GM12878 (cell line): ENCODE results near the gene CLMP.

Experiments
- BRCA1 ChIP-seq: IDR thresholded peaks from 2 replicates; pipeline ENCODE4 v1.6.1; 2011; ENCODE audit warnings: low read depth, low read length, improper control_type of control experiment
- CREB1 ChIP-seq: IDR thresholded peaks from 2 replicates; pipeline ENCODE4 v1.6.1; 2012; ENCODE audit warnings: low read depth, mild to moderate bottlenecking, inconsistent platforms
- POLR2A ChIP-seq: IDR thresholded peaks from 2 replicates; pipeline ENCODE4 v1.6.1; 2011; ENCODE audit warnings: low read depth, mild to moderate bottlenecking, low read length
- RAD21 ChIP-seq: IDR thresholded peaks from 2 replicates; pipeline ENCODE4 v1.6.1; 2011; ENCODE audit warnings: mild to moderate bottlenecking, low read depth, low read length, moderate library complexity; ENCODE audit not compliant: insufficient read depth
- RCOR1 ChIP-seq: conservative IDR thresholded peaks from 2 replicates; pipeline ENCODE4 v1.6.1; 2012; ENCODE audit warnings: low read depth, low read length, improper control_type of control experiment
- TF ChIP-seq, protein P1 (sequence below): fragments of 450-650 bp; IDR thresholded peaks from 2 replicates; pipeline ENCODE4 v1.6.1; 2017; ENCODE audit warnings: mild to moderate bottlenecking
- TF ChIP-seq, protein P2 (sequence below), 3 experiments: IDR thresholded peaks in 2 of 3; conservative IDR thresholded peaks in 1 of 3; 2 replicates each; pipeline ENCODE4 v1.5.1; 2011; ENCODE audit warnings: low read depth in 3 of 3, low read length in 3 of 3, mild to moderate bottlenecking in 3 of 3, control low read depth in 2 of 3, moderate library complexity in 2 of 3, inconsistent platforms in 1 of 3, mixed read lengths in 1 of 3; ENCODE audit not compliant: control insufficient read depth in 2 of 3, insufficient read depth in 1 of 3; ENCODE audit errors: extremely low read depth in 1 of 3

- TF ChIP-seq BRCA1, result no peak
- no peak for TF ChIP-seq CREB1
- TF ChIP-seq, protein P1, sequence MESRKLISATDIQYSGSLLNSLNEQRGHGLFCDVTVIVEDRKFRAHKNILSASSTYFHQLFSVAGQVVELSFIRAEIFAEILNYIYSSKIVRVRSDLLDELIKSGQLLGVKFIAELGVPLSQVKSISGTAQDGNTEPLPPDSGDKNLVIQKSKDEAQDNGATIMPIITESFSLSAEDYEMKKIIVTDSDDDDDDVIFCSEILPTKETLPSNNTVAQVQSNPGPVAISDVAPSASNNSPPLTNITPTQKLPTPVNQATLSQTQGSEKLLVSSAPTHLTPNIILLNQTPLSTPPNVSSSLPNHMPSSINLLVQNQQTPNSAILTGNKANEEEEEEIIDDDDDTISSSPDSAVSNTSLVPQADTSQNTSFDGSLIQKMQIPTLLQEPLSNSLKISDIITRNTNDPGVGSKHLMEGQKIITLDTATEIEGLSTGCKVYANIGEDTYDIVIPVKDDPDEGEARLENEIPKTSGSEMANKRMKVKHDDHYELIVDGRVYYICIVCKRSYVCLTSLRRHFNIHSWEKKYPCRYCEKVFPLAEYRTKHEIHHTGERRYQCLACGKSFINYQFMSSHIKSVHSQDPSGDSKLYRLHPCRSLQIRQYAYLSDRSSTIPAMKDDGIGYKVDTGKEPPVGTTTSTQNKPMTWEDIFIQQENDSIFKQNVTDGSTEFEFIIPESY, result no peak
- TF ChIP-seq, protein P2, sequence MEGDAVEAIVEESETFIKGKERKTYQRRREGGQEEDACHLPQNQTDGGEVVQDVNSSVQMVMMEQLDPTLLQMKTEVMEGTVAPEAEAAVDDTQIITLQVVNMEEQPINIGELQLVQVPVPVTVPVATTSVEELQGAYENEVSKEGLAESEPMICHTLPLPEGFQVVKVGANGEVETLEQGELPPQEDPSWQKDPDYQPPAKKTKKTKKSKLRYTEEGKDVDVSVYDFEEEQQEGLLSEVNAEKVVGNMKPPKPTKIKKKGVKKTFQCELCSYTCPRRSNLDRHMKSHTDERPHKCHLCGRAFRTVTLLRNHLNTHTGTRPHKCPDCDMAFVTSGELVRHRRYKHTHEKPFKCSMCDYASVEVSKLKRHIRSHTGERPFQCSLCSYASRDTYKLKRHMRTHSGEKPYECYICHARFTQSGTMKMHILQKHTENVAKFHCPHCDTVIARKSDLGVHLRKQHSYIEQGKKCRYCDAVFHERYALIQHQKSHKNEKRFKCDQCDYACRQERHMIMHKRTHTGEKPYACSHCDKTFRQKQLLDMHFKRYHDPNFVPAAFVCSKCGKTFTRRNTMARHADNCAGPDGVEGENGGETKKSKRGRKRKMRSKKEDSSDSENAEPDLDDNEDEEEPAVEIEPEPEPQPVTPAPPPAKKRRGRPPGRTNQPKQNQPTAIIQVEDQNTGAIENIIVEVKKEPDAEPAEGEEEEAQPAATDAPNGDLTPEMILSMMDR (IDR thresholded peaks at IDR 0.05 in 2 of 3, conservative IDR thresholded peaks at IDR 0.05 in 1 of 3; ENCODE audit: control insufficient read depth in 2 of 3, extremely low read depth in 1 of 3, insufficient read depth in 1 of 3, low read depth in 3 of 3, low read length in 3 of 3), result no peak
- no peak for TF ChIP-seq RCOR1
- TF ChIP-seq RAD21, result no peak
- no peak for TF ChIP-seq POLR2A
These were observed 7.4 kb upstream of the CLMP start for GRCh38 chr11:123202155-123203151.
